IMR-90 (cell line): ENCODE measurements around the gene RAB31. TPM values are rescaled to one million over a fixed set of nuclear protein-coding genes. Genes with fewer than 3 reads are reported as not detected.

ENCODE experiments used
- ATAC-seq: fragments of 200-7000 bp; cut with Tn5 transposase; 2 replicates; pipeline ENCODE4 v1.9.1; 2020; ENCODE audit warnings: low read depth, mild to moderate bottlenecking, moderate library complexity
- BruUV-seq: library from RNA; stranded (reverse); fragments of 400-500 nt; replicated peaks from 2 replicates; lab custom pipeline; 2021; lab: Mats Ljungman, UMichigan
- CTCF ChIA-PET: fragments of 300-600 bp; formaldehyde crosslinking; extraction: SDS; loops from one replicate; lab custom pipeline; 2021; ENCODE audit warnings: antibody characterized with exemption; lab: Yijun Ruan, JAX
- POLR2A ChIA-PET: fragments of 300-600 bp; sonication (Branson Sonifier 250); formaldehyde crosslinking; loops from one replicate; lab custom pipeline; 2022; ENCODE audit warnings: antibody characterized with exemption; ENCODE audit not compliant: unreplicated experiment; lab: Charles Lee
- DNase-seq: peaks from one replicate; pipeline ENCODE4 v3.0.0; 2013
- H2AFZ ChIP-seq: replicated peaks from 2 replicates; pipeline ENCODE3; 2013; ENCODE audit warnings: low read length, mild to moderate bottlenecking; ENCODE audit not compliant: poor library complexity
- H2AK5ac ChIP-seq: 2 replicates; pipeline ENCODE4 v1.6.1; 2013; ENCODE audit warnings: low read depth, low read length, inconsistent platforms
- H2AK9ac ChIP-seq: replicated peaks from 2 replicates; pipeline ENCODE3; 2013; ENCODE audit warnings: mild to moderate bottlenecking, low read depth, low read length, moderate library complexity; ENCODE audit not compliant: poor library complexity
- H2BK120ac ChIP-seq: 2 replicates; pipeline ENCODE4 v1.6.1; 2013; ENCODE audit warnings: low read depth, low read length, inconsistent platforms
- H2BK15ac ChIP-seq: 3 replicates; pipeline ENCODE4 v1.6.1; 2013; ENCODE audit warnings: low read depth, low read length, inconsistent platforms
- H2BK20ac ChIP-seq: 2 replicates; pipeline ENCODE4 v1.6.1; 2013; ENCODE audit warnings: low read depth, mild to moderate bottlenecking, inconsistent platforms, low read length, moderate library complexity
- H2BK5ac ChIP-seq: 2 replicates; pipeline ENCODE4 v1.6.1; 2013; ENCODE audit warnings: mild to moderate bottlenecking, low read depth, low read length, inconsistent platforms; ENCODE audit not compliant: poor library complexity, severe bottlenecking
- H3K14ac ChIP-seq: replicated peaks from 2 replicates; pipeline ENCODE4 v1.6.1; 2013; ENCODE audit warnings: low read depth, low read length, inconsistent platforms
- H3K18ac ChIP-seq: 2 replicates; pipeline ENCODE4 v1.6.1; 2013; ENCODE audit warnings: low read depth, low read length, control low read depth
- H3K23ac ChIP-seq: 2 replicates; pipeline ENCODE4 v1.6.1; 2013; ENCODE audit warnings: low read depth, low read length, inconsistent platforms
- H3K27ac ChIP-seq: 2 replicates; pipeline ENCODE4 v1.5.1; 2013; ENCODE audit warnings: mild to moderate bottlenecking, control low read depth, low read length; ENCODE audit not compliant: insufficient read depth
- H3K27me3 ChIP-seq: 2 replicates; pipeline ENCODE4 v1.6.1; 2013; ENCODE audit warnings: low read length; ENCODE audit not compliant: control insufficient read depth, insufficient read depth
- H3K36me3 ChIP-seq: 2 replicates; pipeline ENCODE4 v1.6.1; 2013; ENCODE audit warnings: low read length, mixed read lengths; ENCODE audit not compliant: control insufficient read depth, insufficient read depth
- H3K4ac ChIP-seq: 2 replicates; pipeline ENCODE4 v1.6.1; 2013; ENCODE audit warnings: low read depth, low read length, inconsistent platforms
- H3K4me1 ChIP-seq: 2 replicates; pipeline ENCODE4 v1.6.1; 2013; ENCODE audit warnings: low read length, mixed read lengths; ENCODE audit not compliant: control insufficient read depth, insufficient read depth
- H3K4me2 ChIP-seq: 2 replicates; pipeline ENCODE4 v1.6.1; 2013; ENCODE audit warnings: low read depth, mild to moderate bottlenecking, control low read depth, low read length, moderate library complexity
- H3K4me3 ChIP-seq: 2 replicates; pipeline ENCODE4 v1.5.1; 2013; ENCODE audit warnings: low read depth, mild to moderate bottlenecking, control low read depth, low read length, moderate library complexity; ENCODE audit not compliant: insufficient read depth
- H3K56ac ChIP-seq: 2 replicates; pipeline ENCODE4 v1.6.1; 2013; ENCODE audit warnings: low read length, inconsistent platforms; ENCODE audit not compliant: insufficient read depth; ENCODE audit errors: extremely low read depth
- H3K79me1 ChIP-seq, 2 experiments: 2 replicates each; pipeline ENCODE4 v1.6.1; 2013; ENCODE audit warnings: low read length in 2 of 2, inconsistent platforms in 1 of 2, low read depth in 1 of 2
- H3K9ac ChIP-seq: 2 replicates; pipeline ENCODE4 v1.6.1; 2013; ENCODE audit warnings: low read depth, low read length, control low read depth
- H3K9me1 ChIP-seq: 2 replicates; pipeline ENCODE4 v1.6.1; 2013; ENCODE audit warnings: low read length, inconsistent platforms; ENCODE audit not compliant: insufficient read depth
- H3K9me3 ChIP-seq: 2 replicates; pipeline ENCODE4 v1.6.1; 2013; ENCODE audit warnings: low read length; ENCODE audit not compliant: control insufficient read depth, insufficient read depth
- H4K20me1 ChIP-seq: 2 replicates; pipeline ENCODE4 v1.6.1; 2013; ENCODE audit warnings: low read length, inconsistent platforms; ENCODE audit not compliant: insufficient read depth
- H4K5ac ChIP-seq: 2 replicates; pipeline ENCODE4 v1.6.1; 2013; ENCODE audit warnings: mild to moderate bottlenecking, low read depth, low read length, control low read depth
- H4K8ac ChIP-seq, 2 experiments: 2 replicates each; pipeline ENCODE4 v1.6.1; 2013; ENCODE audit warnings: low read depth in 2 of 2, low read length in 2 of 2, control low read depth in 1 of 2, inconsistent platforms in 1 of 2
- H4K91ac ChIP-seq: 2 replicates; pipeline ENCODE4 v1.6.1; 2013; ENCODE audit warnings: low read depth, low read length, inconsistent platforms; ENCODE audit not compliant: insufficient read depth
- BHLHE40 ChIP-seq: fragments of 150-350 bp; IDR thresholded peaks from 2 replicates; pipeline ENCODE4 v1.6.1; 2016; ENCODE audit warnings: mild to moderate bottlenecking, low read depth, low read length
- CEBPB ChIP-seq: IDR thresholded peaks from 2 replicates; pipeline ENCODE4 v1.6.1; 2012; ENCODE audit warnings: low read depth, low read length, improper control_type of control experiment
- CHD1 ChIP-seq: IDR thresholded peaks from 2 replicates; pipeline ENCODE4 v1.6.1; 2012; ENCODE audit warnings: low read depth, low read length, improper control_type of control experiment
- CTCF ChIP-seq: conservative IDR thresholded peaks from 2 replicates; pipeline ENCODE4 v1.5.1; 2012; ENCODE audit warnings: mild to moderate bottlenecking, low read depth, low read length, improper control_type of control experiment
- ELK1 ChIP-seq: fragments of 150-350 bp; IDR thresholded peaks from 2 replicates; pipeline ENCODE4 v1.6.1; 2016; ENCODE audit warnings: low read depth, mild to moderate bottlenecking, low read length, moderate library complexity, borderline replicate concordance
- MAFK ChIP-seq: IDR thresholded peaks from 2 replicates; pipeline ENCODE4 v1.6.1; 2012; ENCODE audit warnings: low read depth, low read length, improper control_type of control experiment
- MAZ ChIP-seq: IDR thresholded peaks from 2 replicates; pipeline ENCODE4 v1.6.1; 2012; ENCODE audit warnings: low read depth, mild to moderate bottlenecking, low read length, improper control_type of control experiment, moderate library complexity, borderline replicate concordance
- MXI1 ChIP-seq: IDR thresholded peaks from 2 replicates; pipeline ENCODE4 v1.6.1; 2012; ENCODE audit warnings: low read depth, mild to moderate bottlenecking, low read length, moderate library complexity, borderline replicate concordance
- NFE2L2 ChIP-seq: fragments of 150-350 bp; IDR thresholded peaks from 2 replicates; pipeline ENCODE4 v1.6.1; 2016; ENCODE audit warnings: low read depth, mild to moderate bottlenecking, low read length
- POLR2A ChIP-seq: IDR thresholded peaks from 2 replicates; pipeline ENCODE4 v1.6.1; 2012; ENCODE audit warnings: mild to moderate bottlenecking, low read depth, low read length
- RAD21 ChIP-seq: IDR thresholded peaks from 2 replicates; pipeline ENCODE4 v1.6.1; 2012; ENCODE audit warnings: low read length, improper control_type of control experiment
- RCOR1 ChIP-seq: IDR thresholded peaks from 2 replicates; pipeline ENCODE4 v1.6.1; 2012; ENCODE audit warnings: mild to moderate bottlenecking, low read length, improper control_type of control experiment; ENCODE audit not compliant: insufficient replicate concordance
- RFX5 ChIP-seq: IDR thresholded peaks from 2 replicates; pipeline ENCODE4 v1.8.0; 2012; ENCODE audit warnings: low read depth, mild to moderate bottlenecking, low read length, moderate library complexity
- SMC3 ChIP-seq: fragments of 150-350 bp; IDR thresholded peaks from 2 replicates; pipeline ENCODE4 v1.6.1; 2016; ENCODE audit warnings: low read depth, mild to moderate bottlenecking, antibody characterized with exemption, low read length, moderate library complexity
- USF2 ChIP-seq: fragments of 150-350 bp; IDR thresholded peaks from 2 replicates; pipeline ENCODE4 v1.6.1; 2017; ENCODE audit warnings: mild to moderate bottlenecking, antibody characterized with exemption, low read length, low read depth
- WGBS, 2 experiments: methylation state at CpG; one replicate each; pipeline versions ENCODE4 v1.1.5 to v1.1.7; 2013; ENCODE audit warnings: missing lambda C conversion rate in 2 of 2; ENCODE audit not compliant: insufficient read length in 1 of 2; ENCODE audit errors: extremely low coverage in 2 of 2; 5-methylcytosine and 5-hydroxymethylcytosine counted together
- dilution Hi-C: fragments of 300-500 bp; cut with HindIII; formaldehyde crosslinking; loops from one replicate; pipeline ENCODE4 v1.14.3; 2018; ENCODE audit warnings: low sequenced_read_pairs; ENCODE audit not compliant: unreplicated experiment
- in situ Hi-C: fragments of 300-500 bp; cut with MboI; formaldehyde crosslinking; loops from 3 replicates; pipeline ENCODE4 v1.14.3; 2019; ENCODE audit warnings: low sequenced_read_pairs, inconsistent platforms, mixed read lengths
- intact Hi-C: fragments of 100-400 bp; cut with micrococcal nuclease; formaldehyde crosslinking; loops from 2 replicates; pipeline ENCODE4 v1.10.0; 2022
- polyA plus RNA-seq, 3 experiments: library from polyadenylated mRNA; depleted of rRNA; stranded (reverse); fragments of >200 nt; gene quantifications; 2 replicates each; pipeline ENCODE4 v1.2.3, GENCODE V29; 2012; ENCODE audit warnings: low replicate concordance in 1 of 3
- total RNA-seq: library from RNA; depleted of rRNA; stranded (reverse); fragments of >200 nt; gene quantifications from 2 replicates; pipeline ENCODE4 v1.2.3, GENCODE V29; 2012

Gene RAB31
- total and polyA plus RNA-seq, 2 of the 4 experiments (the other 2 are of a cell fraction), result 13.8 to 26.9 TPM

- Histone ChIP-seq H2AK9ac (no peak overlapping the region), H3K4me3 (no peak overlapping the region), H2BK20ac (no peak overlapping the region), H2BK15ac (no peak overlapping the region), H3K23ac (0 out of 2 replicates have a peak overlapping the region, but pooled peaks have one; percentile 15), H3K4ac (no peak overlapping the region), H4K5ac (no peak overlapping the region), H3K56ac (no peak overlapping the region), H3K4me1 (peaks cover 10% of the 10 kb centered on the region), H4K91ac (no peak overlapping the region; the same call in 1 of the 2 replicates), H3K4me2 (no peak overlapping the region), H2BK120ac (no peak overlapping the region), H3K36me3 (no peaks in the 10 kb centered on the region), H3K9me1 (peaks cover 24% of the 10 kb centered on the region), H3K18ac (no peak overlapping the region), H3K27me3 (no peaks in the 10 kb centered on the region), H2AK5ac (peak overlapping the region; percentile 26; the same call in 1 of the 2 replicates), H3K9ac (no peak overlapping the region), H4K8ac (no peak overlapping the region), H3K9me3 (no peaks in the 10 kb centered on the region), H4K20me1 (peaks cover 26% of the 10 kb centered on the region), H2AFZ (no peak overlapping the region), H3K14ac (no peak overlapping the region), H3K79me1 (peaks cover 51 to 83% of the 10 kb centered on the region in 2 experiments), H3K27ac (no peak overlapping the region), H2BK5ac (no peak overlapping the region)
- no peak for DNase-seq
- intact Hi-C loops, result no loop called here
- no TSS peak for BruUV-seq
- 100% methylated on average over 8 of the region's 10 CpGs; no CpG with 5 or more reads in 1 of the 2 experiments for WGBS, 2 experiments
- dilution Hi-C loops, result no loop called here
- CTCF ChIA-PET, result no interaction called here
- POLR2A ChIA-PET, result no interaction called here
- no peak for ATAC-seq
- in situ Hi-C loops, result loop anchor here (25.0 kb wide), 1 partner anchor 223 kb away; no protein-coding TSS in a partner anchor
- no peak for TF ChIP-seq RFX5
- TF ChIP-seq CEBPB, result no peak
- no peak for TF ChIP-seq MAZ
- no peak for TF ChIP-seq ELK1
- TF ChIP-seq NFE2L2, result no peak
- no peak for TF ChIP-seq CHD1
- no peak for TF ChIP-seq MXI1
- no peak for TF ChIP-seq RCOR1
- no peak for TF ChIP-seq RAD21
- TF ChIP-seq USF2, result no peak
- TF ChIP-seq MAFK, result no peak
- no peak for TF ChIP-seq POLR2A
- no peak for TF ChIP-seq SMC3
- no peak for TF ChIP-seq CTCF
- TF ChIP-seq BHLHE40, result no peak
Observed at GRCh38 chr18:9714266-9715087, 6.4 kb downstream of the RAB31 start.
